KMS-11 (cell line): ENCODE data around the gene STAC2.

Experiments
- H2AFZ ChIP-seq: fragments of 200-600 bp; sonication (generic); 2 replicates; pipeline ENCODE4 v1.6.1; 2016; ENCODE audit warnings: antibody characterized with exemption, mixed run types, low read depth
- H3K27ac ChIP-seq: fragments of 200-600 bp; sonication (generic); 2 replicates; pipeline ENCODE4 v1.6.1; 2016; ENCODE audit warnings: mild to moderate bottlenecking, mixed run types
- H3K27me3 ChIP-seq: fragments of 200-600 bp; sonication (generic); 2 replicates; pipeline ENCODE4 v1.6.1; 2017; ENCODE audit warnings: mild to moderate bottlenecking, low read depth, mixed run types, moderate library complexity; ENCODE audit not compliant: insufficient read depth
- H3K36me3 ChIP-seq: fragments of 200-600 bp; sonication (generic); 2 replicates; pipeline ENCODE4 v1.6.1; 2017; ENCODE audit warnings: mild to moderate bottlenecking, mixed run types; ENCODE audit not compliant: insufficient read depth
- H3K4me1 ChIP-seq: fragments of 200-600 bp; sonication (generic); 2 replicates; pipeline ENCODE4 v1.6.1; 2016; ENCODE audit warnings: mild to moderate bottlenecking, low read depth, mixed run types; ENCODE audit not compliant: poor library complexity, severe bottlenecking
- H3K4me2 ChIP-seq: fragments of 200-600 bp; sonication (generic); 2 replicates; pipeline ENCODE4 v1.7.0; 2016; ENCODE audit warnings: mild to moderate bottlenecking, mixed run types
- H3K4me3 ChIP-seq: fragments of 200-600 bp; sonication (generic); IDR thresholded peaks from 2 replicates; pipeline ENCODE4 v1.6.1; 2017; ENCODE audit warnings: low read depth, low read length, mixed read lengths; ENCODE audit not compliant: insufficient read depth
- H3K79me2 ChIP-seq: fragments of 200-600 bp; sonication (generic); 2 replicates; pipeline ENCODE4 v1.6.1; 2016; ENCODE audit warnings: low read depth, mixed run types; ENCODE audit not compliant: insufficient read depth
- H3K9ac ChIP-seq: fragments of 200-600 bp; sonication (generic); 2 replicates; pipeline ENCODE4 v1.6.1; 2016; ENCODE audit warnings: mild to moderate bottlenecking, mixed run types
- H4K20me1 ChIP-seq: fragments of 200-600 bp; sonication (generic); 2 replicates; pipeline ENCODE4 v1.6.1; 2016; ENCODE audit warnings: mild to moderate bottlenecking, mixed run types; ENCODE audit not compliant: insufficient read depth
- TF ChIP-seq, protein P1 (sequence below): fragments of 200-600 bp; sonication (generic); conservative IDR thresholded peaks from 2 replicates; pipeline ENCODE4 v1.6.1; 2017; ENCODE audit warnings: low read depth, mild to moderate bottlenecking, antibody characterized with exemption, low read length, moderate library complexity, mixed read lengths

STAC2 gene

DNA sequence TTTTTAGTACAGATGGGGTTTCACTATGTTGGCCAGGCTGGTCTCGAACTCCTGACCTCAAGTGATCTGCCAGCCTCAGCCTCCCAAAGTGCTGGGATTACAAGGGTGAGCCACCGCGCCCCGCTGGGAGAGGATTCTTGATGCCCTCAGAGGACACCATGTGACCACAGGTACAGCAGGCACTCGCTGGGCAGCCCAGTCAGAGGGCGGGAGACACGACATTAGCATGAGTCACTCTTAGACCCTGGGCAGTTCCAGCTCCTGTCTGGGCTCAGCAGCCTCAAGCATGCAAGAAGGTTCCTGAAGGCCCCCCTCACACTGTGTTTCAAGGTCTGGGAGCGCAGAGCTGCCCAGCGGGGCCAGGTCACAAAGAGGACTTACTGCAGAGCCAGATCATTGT lies 11.9 kb downstream of the STAC2 start:
- no peak overlapping the region for H3K4me3 ChIP-seq
- no peaks in the 10 kb centered on the region for H3K36me3 ChIP-seq
- no peak overlapping the region for H3K9ac ChIP-seq
- H3K4me2 ChIP-seq, result no peak overlapping the region
- H2AFZ ChIP-seq, result no peak overlapping the region
- H3K79me2 ChIP-seq, result no peaks in the 10 kb centered on the region
- no peak overlapping the region for H3K27ac ChIP-seq
- peaks cover 13% of the 10 kb centered on the region for H3K4me1 ChIP-seq
- TF ChIP-seq, protein P1, sequence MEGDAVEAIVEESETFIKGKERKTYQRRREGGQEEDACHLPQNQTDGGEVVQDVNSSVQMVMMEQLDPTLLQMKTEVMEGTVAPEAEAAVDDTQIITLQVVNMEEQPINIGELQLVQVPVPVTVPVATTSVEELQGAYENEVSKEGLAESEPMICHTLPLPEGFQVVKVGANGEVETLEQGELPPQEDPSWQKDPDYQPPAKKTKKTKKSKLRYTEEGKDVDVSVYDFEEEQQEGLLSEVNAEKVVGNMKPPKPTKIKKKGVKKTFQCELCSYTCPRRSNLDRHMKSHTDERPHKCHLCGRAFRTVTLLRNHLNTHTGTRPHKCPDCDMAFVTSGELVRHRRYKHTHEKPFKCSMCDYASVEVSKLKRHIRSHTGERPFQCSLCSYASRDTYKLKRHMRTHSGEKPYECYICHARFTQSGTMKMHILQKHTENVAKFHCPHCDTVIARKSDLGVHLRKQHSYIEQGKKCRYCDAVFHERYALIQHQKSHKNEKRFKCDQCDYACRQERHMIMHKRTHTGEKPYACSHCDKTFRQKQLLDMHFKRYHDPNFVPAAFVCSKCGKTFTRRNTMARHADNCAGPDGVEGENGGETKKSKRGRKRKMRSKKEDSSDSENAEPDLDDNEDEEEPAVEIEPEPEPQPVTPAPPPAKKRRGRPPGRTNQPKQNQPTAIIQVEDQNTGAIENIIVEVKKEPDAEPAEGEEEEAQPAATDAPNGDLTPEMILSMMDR, result no peak
- no peaks in the 10 kb centered on the region for H4K20me1 ChIP-seq
- peaks cover 22% of the 10 kb centered on the region; the same call in 1 of the 2 replicates for H3K27me3 ChIP-seq

- Histone ChIP-seq H3K79me2 (no peaks in the 10 kb centered on the region), H3K9ac (no peak overlapping the region), H3K27me3 (peaks cover 15% of the 10 kb centered on the region; the same call in 1 of the 2 replicates), H4K20me1 (no peaks in the 10 kb centered on the region), H3K4me3 (no peak overlapping the region), H3K4me2 (no peak overlapping the region), H3K4me1 (peaks cover 22% of the 10 kb centered on the region), H2AFZ (no peak overlapping the region), H3K36me3 (no peaks in the 10 kb centered on the region), H3K27ac (no peak overlapping the region)
- TF ChIP-seq, protein P1, result no peak
Measured at GRCh38 chr17:39212841-39213480, 12.8 kb downstream of the STAC2 start.

- no peaks in the 10 kb centered on the region for H4K20me1 ChIP-seq
- H3K27me3 ChIP-seq, result peaks cover 13% of the 10 kb centered on the region; the same call in 1 of the 2 replicates
- H3K4me2 ChIP-seq, result no peak overlapping the region
- H3K36me3 ChIP-seq, result no peaks in the 10 kb centered on the region
- no peak overlapping the region for H2AFZ ChIP-seq
- H3K79me2 ChIP-seq, result no peaks in the 10 kb centered on the region
- H3K9ac ChIP-seq, result no peak overlapping the region
- H3K4me1 ChIP-seq, result peaks cover 25% of the 10 kb centered on the region
- TF ChIP-seq, protein P1, result no peak
- H3K4me3 ChIP-seq, result no peak overlapping the region
- H3K27ac ChIP-seq, result no peak overlapping the region
Measured at GRCh38 chr17:39212195-39212810, 13.4 kb downstream of the STAC2 start.

DNA sequence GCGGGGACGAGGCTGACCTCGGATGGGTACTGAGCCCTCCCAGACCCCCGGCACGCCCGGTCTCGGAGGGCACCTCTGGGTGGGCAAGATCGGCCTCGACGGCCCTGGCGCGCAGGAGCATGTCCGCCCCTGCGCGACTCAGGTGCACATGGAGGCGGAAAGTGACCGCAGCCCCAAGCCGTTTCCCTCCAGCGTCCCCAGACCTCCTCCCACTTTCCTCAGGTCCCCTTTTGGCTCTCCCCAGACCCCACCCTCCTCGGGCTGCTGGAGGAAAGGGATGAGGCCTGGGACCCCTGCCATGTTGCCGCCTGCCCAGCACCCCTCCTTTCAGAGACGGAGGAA lies 15.7 kb downstream of the STAC2 start:
- peak overlapping the region; percentile 81; the same call in 1 of the 2 replicates for H2AFZ ChIP-seq
- H4K20me1 ChIP-seq, result no peaks in the 10 kb centered on the region
- H3K9ac ChIP-seq, result peak overlapping the region; percentile 57; the same call in 1 of the 2 replicates
- no peaks in the 10 kb centered on the region for H3K79me2 ChIP-seq
- H3K4me1 ChIP-seq, result peaks cover 28% of the 10 kb centered on the region
- TF ChIP-seq, protein P1, result no peak
- no peaks in the 10 kb centered on the region; the same call in 1 of the 2 replicates for H3K27me3 ChIP-seq
- H3K27ac ChIP-seq, result no peak overlapping the region
- peak overlapping the region; percentile 86; the same call in 1 of the 2 replicates for H3K4me2 ChIP-seq
- H3K36me3 ChIP-seq, result no peaks in the 10 kb centered on the region
- no peak overlapping the region for H3K4me3 ChIP-seq
